Activated naive CD4-positive, alpha-beta T cell treated with anti-CD3 and anti-CD28 coated beads for 36 hours (primary cell): ENCODE data around the gene DNLZ. TPM values are rescaled to one million over a fixed set of nuclear protein-coding genes. Genes with fewer than 3 reads are reported as not detected.
A peak's percentile ranks its signal among the peaks of the same experiment; 100 is the strongest.
"Not testable (repeated sequence)": the region's sequence is repeated elsewhere in the genome, so short reads cannot be mapped to it uniquely, and the experiment has no call there.

Source experiments
- CTCF ChIA-PET: fragments of 350-600 bp; sonication (Branson Sonifier 250); formaldehyde crosslinking; loops from one replicate; lab custom pipeline; 2021; ENCODE audit warnings: antibody characterized with exemption; lab: Charles Lee
- DNase-seq: peaks from one replicate; pipeline ENCODE4 v3.0.0-alpha.2; 2020
- H3K27ac Mint-ChIP-seq: one replicate; pipeline ENCODE4 v1.8.0; 2021; ENCODE audit warnings: mild to moderate bottlenecking, mixed read lengths
- H3K27me3 Mint-ChIP-seq: one replicate; pipeline ENCODE4 v1.8.0; 2021; ENCODE audit warnings: low read depth, mixed read lengths
- H3K36me3 Mint-ChIP-seq: one replicate; pipeline ENCODE4 v1.8.0; 2021; ENCODE audit warnings: low read depth, mixed read lengths
- H3K4me1 Mint-ChIP-seq: one replicate; pipeline ENCODE4 v1.8.0; 2021; ENCODE audit warnings: low read depth, mixed read lengths
- H3K4me3 Mint-ChIP-seq: one replicate; pipeline ENCODE4 v1.8.0; 2021; ENCODE audit warnings: mild to moderate bottlenecking, moderate library complexity, mixed read lengths
- H3K9me3 Mint-ChIP-seq: one replicate; pipeline ENCODE4 v1.8.0; 2021; ENCODE audit warnings: mixed read lengths
- intact Hi-C: fragments of 100-400 bp; cut with micrococcal nuclease; formaldehyde crosslinking; loops from one replicate; pipeline ENCODE4 v1.15.1; 2023
- total RNA-seq, 2 experiments: library from RNA; stranded (reverse); gene quantifications; one replicate each; pipeline ENCODE4 v1.2.3, GENCODE V29; 2021

DNLZ gene
- total RNA-seq, 2 experiments from 2014 or later = 9.9 to 12.0 TPM

GRCh38 chr9:136352682-136353081 lies 10.9 kb downstream of the DNLZ start:
- no peaks in the 10 kb centered on the region for H3K4me1 Mint-ChIP-seq
- H3K4me3 Mint-ChIP-seq = no peak overlapping the region
- H3K27me3 Mint-ChIP-seq = no peaks in the 10 kb centered on the region
- no peak overlapping the region for H3K27ac Mint-ChIP-seq
- DNase-seq = no peak
- intact Hi-C loops = no loop called here
- H3K9me3 Mint-ChIP-seq = no peaks in the 10 kb centered on the region
- CTCF ChIA-PET = no interaction called here
- H3K36me3 Mint-ChIP-seq = no peaks in the 10 kb centered on the region

DNA sequence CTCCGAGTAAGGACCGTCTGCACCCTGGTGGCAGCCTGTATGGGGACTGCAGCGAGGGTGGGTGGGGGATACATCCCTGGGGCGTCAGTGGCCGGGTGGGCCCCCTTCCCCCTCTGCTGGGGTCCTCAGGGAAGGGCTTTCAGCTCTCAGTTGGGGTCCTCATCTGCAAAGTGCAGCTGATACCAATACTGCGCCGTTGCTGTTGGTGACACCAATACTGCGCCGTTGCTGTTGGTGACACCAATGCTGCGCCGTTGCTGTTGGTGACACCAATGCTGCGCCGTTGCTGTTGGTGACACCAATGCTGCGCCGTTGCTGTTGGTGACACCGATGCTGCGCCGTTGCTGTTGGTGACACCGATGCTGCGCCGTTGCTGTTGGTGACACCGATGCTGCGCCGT lies 11.7 kb downstream of the DNLZ start:
- H3K36me3 Mint-ChIP-seq, intact Hi-C loops, H3K9me3 Mint-ChIP-seq, H3K4me1 Mint-ChIP-seq, H3K27me3 Mint-ChIP-seq, H3K27ac Mint-ChIP-seq, DNase-seq: not testable (repeated sequence)
- peak overlapping the region; percentile 18 for H3K4me3 Mint-ChIP-seq
- CTCF ChIA-PET = interaction anchor here (0.6 kb wide), 1 partner anchor 49 kb away, joined by 3 read pairs; no protein-coding TSS in a partner anchor

- H3K27me3 Mint-ChIP-seq = no peaks in the 10 kb centered on the region
- intact Hi-C loops = no loop called here
- peak overlapping the region; percentile 18 for H3K4me3 Mint-ChIP-seq
- H3K27ac Mint-ChIP-seq = no peak overlapping the region
- no peaks in the 10 kb centered on the region for H3K36me3 Mint-ChIP-seq
- no peaks in the 10 kb centered on the region for H3K4me1 Mint-ChIP-seq
- CTCF ChIA-PET = interaction anchor here (0.6 kb wide), 1 partner anchor 50 kb away, joined by 3 read pairs; no protein-coding TSS in a partner anchor
- DNase-seq = no peak
- H3K9me3 Mint-ChIP-seq = no peaks in the 10 kb centered on the region
These were observed 12.2 kb downstream of the DNLZ start for GRCh38 chr9:136351252-136351800.

- H3K36me3 Mint-ChIP-seq = no peaks in the 10 kb centered on the region
- H3K27ac Mint-ChIP-seq = no peak overlapping the region
- CTCF ChIA-PET = no interaction called here
- no peaks in the 10 kb centered on the region for H3K4me1 Mint-ChIP-seq
- H3K4me3 Mint-ChIP-seq = no peak overlapping the region
- intact Hi-C loops = no loop called here
- no peaks in the 10 kb centered on the region for H3K9me3 Mint-ChIP-seq
- no peaks in the 10 kb centered on the region for H3K27me3 Mint-ChIP-seq
- no peak for DNase-seq
These were observed 14.0 kb downstream of the DNLZ start for GRCh38 chr9:136349546-136349945.

GRCh38 chr9:136348691-136349090 lies 14.9 kb downstream of the DNLZ start:
- no peaks in the 10 kb centered on the region for H3K9me3 Mint-ChIP-seq
- CTCF ChIA-PET = no interaction called here
- no peak overlapping the region for H3K27ac Mint-ChIP-seq
- no peak overlapping the region for H3K4me3 Mint-ChIP-seq
- H3K27me3 Mint-ChIP-seq = no peaks in the 10 kb centered on the region
- no peaks in the 10 kb centered on the region for H3K36me3 Mint-ChIP-seq
- no peaks in the 10 kb centered on the region for H3K4me1 Mint-ChIP-seq
- intact Hi-C loops = no loop called here
- DNase-seq = no peak

- CTCF ChIA-PET = no interaction called here
- Mint-ChIP-seq H3K9me3 (no peaks in the 10 kb centered on the region), H3K27me3 (no peaks in the 10 kb centered on the region), H3K4me1 (no peaks in the 10 kb centered on the region), H3K4me3 (no peak overlapping the region), H3K27ac (no peak overlapping the region), H3K36me3 (no peaks in the 10 kb centered on the region)
- intact Hi-C loops = no loop called here
- DNase-seq = no peak
These were observed 15.9 kb downstream of the DNLZ start for GRCh38 chr9:136347472-136348256.

DNA sequence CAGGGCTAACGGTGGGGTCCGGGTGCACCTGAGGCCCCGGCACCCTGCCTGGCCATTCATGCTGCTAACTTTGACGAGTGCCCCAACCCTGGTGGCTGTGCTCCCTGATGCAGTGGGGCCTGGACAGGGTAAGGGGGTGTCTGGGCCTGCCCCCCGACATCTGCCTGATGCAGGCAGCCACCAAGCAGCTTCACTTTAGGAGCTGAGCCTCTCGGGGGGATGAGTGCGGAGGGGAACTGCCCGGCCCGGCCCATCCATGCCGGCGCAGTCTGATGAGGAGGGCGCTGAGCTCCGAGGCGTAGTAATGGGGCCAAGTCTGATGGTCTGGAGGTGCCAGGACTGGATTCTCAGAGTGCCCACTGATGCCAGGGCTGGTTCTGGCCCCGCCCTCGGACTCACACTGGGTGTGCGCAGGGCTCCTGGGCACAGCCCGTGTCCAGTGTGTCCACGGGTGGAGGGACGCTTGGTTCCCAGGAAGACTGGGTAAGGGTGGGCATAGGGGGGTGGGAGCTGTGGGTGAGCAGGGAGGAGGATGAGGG lies 16.5 kb downstream of the DNLZ start:
- H3K27ac Mint-ChIP-seq = no peak overlapping the region
- H3K4me1 Mint-ChIP-seq = no peaks in the 10 kb centered on the region
- CTCF ChIA-PET = no interaction called here
- intact Hi-C loops = no loop called here
- H3K9me3 Mint-ChIP-seq = no peaks in the 10 kb centered on the region
- H3K27me3 Mint-ChIP-seq = no peaks in the 10 kb centered on the region
- no peak for DNase-seq
- no peak overlapping the region for H3K4me3 Mint-ChIP-seq
- H3K36me3 Mint-ChIP-seq = no peaks in the 10 kb centered on the region

GRCh38 chr9:136346157-136346481 lies 17.4 kb downstream of the DNLZ start:
- CTCF ChIA-PET = no interaction called here
- Mint-ChIP-seq H3K27me3 (no peaks in the 10 kb centered on the region), H3K9me3 (no peaks in the 10 kb centered on the region), H3K36me3 (no peaks in the 10 kb centered on the region), H3K4me3 (no peak overlapping the region), H3K27ac (no peak overlapping the region), H3K4me1 (no peaks in the 10 kb centered on the region)
- DNase-seq = no peak
- intact Hi-C loops = no loop called here

DNA sequence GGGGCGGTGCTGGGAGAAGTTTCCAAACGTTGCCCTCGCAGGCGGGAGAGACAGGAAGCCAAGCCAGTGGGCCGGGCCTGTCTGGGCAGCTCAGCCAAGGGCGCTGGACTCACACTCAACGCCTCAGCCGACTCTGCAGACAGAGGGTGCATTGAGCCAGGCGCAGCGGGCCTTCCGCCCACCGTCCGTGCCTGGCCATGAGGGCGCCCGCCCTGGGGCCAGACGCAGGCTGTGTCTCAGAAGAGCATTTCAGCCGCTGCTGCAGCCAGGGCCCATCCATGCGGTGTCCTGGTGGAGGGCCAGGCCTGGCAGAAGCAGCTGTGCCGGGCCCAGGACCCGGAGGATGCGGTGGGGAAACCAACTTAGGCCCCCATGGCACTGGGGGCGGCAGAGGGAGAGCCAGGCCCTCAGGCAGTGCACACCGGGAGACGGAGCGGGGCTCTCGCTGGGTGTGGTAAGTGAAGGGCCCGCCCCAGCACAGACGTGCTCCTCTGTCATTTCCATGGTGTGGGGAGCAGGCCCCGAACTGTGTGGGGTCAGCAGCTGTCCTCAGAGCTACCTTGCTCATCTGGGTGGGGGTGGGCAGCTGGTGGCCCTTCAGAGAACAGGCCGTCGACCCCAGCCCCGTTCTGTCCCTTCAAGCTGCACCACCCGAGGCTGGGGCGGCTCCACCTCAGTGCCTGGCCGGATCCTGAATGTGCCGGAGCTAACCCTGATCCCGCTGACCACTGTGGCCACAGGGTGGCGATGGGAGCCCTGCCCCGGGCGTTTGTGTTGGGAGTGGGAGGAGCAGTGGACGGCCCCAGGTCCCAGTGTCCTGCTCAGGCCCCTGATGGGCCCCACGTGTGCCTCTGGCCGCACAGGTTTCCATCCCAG lies 18.0 kb downstream of the DNLZ start:
- no peak overlapping the region for H3K27ac Mint-ChIP-seq
- H3K4me3 Mint-ChIP-seq = no peak overlapping the region
- intact Hi-C loops = no loop called here
- H3K9me3 Mint-ChIP-seq = no peaks in the 10 kb centered on the region
- DNase-seq = no peak
- H3K36me3 Mint-ChIP-seq = no peaks in the 10 kb centered on the region
- no peaks in the 10 kb centered on the region for H3K27me3 Mint-ChIP-seq
- H3K4me1 Mint-ChIP-seq = no peaks in the 10 kb centered on the region
- CTCF ChIA-PET = interaction anchor here (1.7 kb wide), 1 partner anchor 17 kb away, joined by 3 read pairs; no protein-coding TSS in a partner anchor

DNA sequence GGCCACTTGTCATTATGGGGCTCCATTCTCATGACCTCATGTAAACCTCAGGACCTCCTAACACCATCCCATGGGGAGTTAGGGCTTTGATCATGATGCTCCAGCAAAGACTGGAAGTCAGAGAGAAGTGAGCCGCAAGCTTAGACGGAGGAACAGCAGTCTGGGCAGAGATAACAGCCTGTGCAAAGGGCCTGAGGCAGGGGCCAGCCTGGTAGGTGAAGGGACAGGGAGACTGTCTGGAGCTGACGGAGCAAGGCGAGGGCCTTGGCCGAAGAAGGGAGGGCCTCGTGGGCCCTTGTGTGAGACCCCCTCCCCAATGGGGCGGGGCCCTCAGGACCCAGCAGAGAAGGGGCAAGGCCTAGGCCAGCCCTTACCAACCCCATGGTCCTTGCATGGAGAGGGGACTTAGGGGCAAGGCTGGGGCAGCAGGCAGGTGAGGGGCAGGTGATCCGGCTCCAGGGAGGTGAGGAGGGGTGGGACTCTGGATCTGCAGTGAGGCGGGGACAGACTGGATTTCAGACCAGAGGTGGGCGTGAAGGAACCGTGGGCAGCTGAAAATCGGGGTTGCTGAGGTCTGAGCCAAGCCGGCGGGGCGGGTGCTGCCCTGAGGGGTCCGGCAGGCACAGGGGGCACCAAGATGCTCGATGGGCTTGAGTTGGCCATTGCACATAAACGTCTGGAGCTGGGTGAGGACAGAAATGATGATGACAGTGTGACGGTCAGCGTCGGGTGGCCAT lies 18.8 kb downstream of the DNLZ start:
- CTCF ChIA-PET = interaction anchor here (1.7 kb wide), 1 partner anchor 18 kb away, joined by 3 read pairs; no protein-coding TSS in a partner anchor
- H3K36me3 Mint-ChIP-seq = no peaks in the 10 kb centered on the region
- no peak for DNase-seq
- H3K27ac Mint-ChIP-seq = no peak overlapping the region
- intact Hi-C loops = no loop called here
- H3K4me3 Mint-ChIP-seq = no peak overlapping the region
- H3K27me3 Mint-ChIP-seq = no peaks in the 10 kb centered on the region
- H3K9me3 Mint-ChIP-seq = no peaks in the 10 kb centered on the region
- H3K4me1 Mint-ChIP-seq = no peaks in the 10 kb centered on the region

DNA sequence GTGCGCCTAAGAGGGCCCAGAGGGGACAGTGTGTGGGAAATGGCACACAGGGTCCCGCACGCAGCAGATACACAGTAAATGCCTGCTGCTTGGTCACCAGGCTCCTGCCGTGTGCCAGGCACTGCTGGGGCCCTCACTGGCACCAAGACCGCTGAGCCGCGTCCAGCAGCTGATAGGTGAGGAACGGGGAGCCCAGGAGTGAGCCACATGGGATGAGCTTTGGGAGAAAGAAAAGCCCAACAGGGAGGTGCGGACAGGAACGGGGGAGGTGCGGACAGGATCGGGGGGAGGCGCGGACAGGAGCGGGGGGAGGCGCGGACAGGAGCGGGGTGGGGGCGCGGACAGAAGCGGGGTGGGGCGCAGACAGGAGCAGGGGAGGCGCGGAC lies 19.7 kb downstream of the DNLZ start:
- H3K9me3 Mint-ChIP-seq = no peaks in the 10 kb centered on the region
- no peak overlapping the region for H3K4me3 Mint-ChIP-seq
- CTCF ChIA-PET = interaction anchor here (1.7 kb wide), 1 partner anchor 19 kb away, joined by 3 read pairs; no protein-coding TSS in a partner anchor
- H3K27me3 Mint-ChIP-seq = no peaks in the 10 kb centered on the region
- H3K27ac Mint-ChIP-seq = no peak overlapping the region
- H3K36me3 Mint-ChIP-seq = no peaks in the 10 kb centered on the region
- intact Hi-C loops = no loop called here
- no peak for DNase-seq
- H3K4me1 Mint-ChIP-seq = no peaks in the 10 kb centered on the region
